ENCODE data around the gene TEX19.
"Not testable (repeated sequence)": the region's sequence is repeated elsewhere in the genome, so short reads cannot be mapped to it uniquely, and the experiment has no call there.

Gene TEX19

DNA sequence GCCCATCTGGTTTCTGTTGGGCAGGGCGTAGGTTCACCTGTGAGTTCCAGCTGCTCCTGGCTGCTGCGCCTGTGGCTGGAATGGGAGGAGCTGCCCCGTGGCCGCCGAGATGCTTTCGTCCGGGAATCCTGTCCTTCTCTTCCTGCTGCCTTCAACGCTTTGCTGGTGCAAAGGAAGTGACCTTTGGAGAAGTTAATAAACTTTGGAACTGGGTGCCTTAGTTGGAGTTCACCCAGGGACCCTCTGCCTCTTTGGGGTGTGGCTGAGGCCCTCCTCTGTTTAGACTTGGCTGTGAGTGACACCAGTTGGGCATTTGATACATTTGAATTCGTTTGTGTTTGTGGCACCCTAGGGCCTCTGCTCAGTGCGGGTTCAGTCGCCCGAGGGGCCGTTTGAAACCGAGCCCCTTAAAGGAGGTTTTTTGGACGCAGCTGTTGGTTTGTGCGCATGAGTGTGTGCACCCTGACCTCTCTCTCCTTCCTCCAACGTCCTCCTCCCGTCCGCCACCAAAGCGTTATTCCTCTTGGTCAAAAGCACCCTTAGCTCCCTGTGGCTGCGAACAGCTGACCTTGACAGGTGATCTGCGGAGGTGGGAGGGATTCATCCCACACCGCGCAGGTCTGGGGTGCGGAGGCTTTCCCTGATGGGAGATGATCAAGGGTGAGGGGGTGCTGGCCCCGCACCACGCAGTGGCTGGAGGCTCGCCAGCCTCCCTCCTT is 16.5 kb upstream of the TEX19 start:
- TF ChIP-seq, protein P1, sequence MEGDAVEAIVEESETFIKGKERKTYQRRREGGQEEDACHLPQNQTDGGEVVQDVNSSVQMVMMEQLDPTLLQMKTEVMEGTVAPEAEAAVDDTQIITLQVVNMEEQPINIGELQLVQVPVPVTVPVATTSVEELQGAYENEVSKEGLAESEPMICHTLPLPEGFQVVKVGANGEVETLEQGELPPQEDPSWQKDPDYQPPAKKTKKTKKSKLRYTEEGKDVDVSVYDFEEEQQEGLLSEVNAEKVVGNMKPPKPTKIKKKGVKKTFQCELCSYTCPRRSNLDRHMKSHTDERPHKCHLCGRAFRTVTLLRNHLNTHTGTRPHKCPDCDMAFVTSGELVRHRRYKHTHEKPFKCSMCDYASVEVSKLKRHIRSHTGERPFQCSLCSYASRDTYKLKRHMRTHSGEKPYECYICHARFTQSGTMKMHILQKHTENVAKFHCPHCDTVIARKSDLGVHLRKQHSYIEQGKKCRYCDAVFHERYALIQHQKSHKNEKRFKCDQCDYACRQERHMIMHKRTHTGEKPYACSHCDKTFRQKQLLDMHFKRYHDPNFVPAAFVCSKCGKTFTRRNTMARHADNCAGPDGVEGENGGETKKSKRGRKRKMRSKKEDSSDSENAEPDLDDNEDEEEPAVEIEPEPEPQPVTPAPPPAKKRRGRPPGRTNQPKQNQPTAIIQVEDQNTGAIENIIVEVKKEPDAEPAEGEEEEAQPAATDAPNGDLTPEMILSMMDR (IDR thresholded peaks at IDR 0.05; ENCODE audit: low read depth, low read length, missing control alignments): no peak
- DNase-seq (ENCODE audit: low read depth): no peak
- no peak overlapping the region for H3K4me3 ChIP-seq (ENCODE audit: low read depth, low read length)

DNA sequence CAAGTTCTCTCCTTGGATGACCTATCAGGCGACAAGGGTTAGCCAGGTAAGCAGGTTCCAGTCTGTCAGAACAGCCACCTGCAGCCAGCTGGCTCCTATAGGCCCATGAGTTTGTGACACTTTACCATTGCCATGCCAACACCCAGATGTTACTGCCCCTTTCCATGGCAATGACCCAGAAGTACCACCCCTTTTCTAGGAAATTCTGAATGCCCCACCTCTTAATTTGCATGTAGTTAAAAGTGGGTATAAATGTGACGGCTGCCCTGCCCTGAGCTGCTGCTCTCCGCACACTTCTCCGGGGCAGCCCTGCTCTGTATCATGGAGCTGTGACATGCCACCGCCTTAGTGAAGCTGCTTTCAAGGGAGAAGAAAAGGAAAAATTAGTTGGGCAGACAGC is 15.5 kb upstream of the TEX19 start:
- H3K4me3 ChIP-seq (ENCODE audit: low read depth, low read length): no peak overlapping the region
- DNase-seq (ENCODE audit: low read depth): no peak

DNA sequence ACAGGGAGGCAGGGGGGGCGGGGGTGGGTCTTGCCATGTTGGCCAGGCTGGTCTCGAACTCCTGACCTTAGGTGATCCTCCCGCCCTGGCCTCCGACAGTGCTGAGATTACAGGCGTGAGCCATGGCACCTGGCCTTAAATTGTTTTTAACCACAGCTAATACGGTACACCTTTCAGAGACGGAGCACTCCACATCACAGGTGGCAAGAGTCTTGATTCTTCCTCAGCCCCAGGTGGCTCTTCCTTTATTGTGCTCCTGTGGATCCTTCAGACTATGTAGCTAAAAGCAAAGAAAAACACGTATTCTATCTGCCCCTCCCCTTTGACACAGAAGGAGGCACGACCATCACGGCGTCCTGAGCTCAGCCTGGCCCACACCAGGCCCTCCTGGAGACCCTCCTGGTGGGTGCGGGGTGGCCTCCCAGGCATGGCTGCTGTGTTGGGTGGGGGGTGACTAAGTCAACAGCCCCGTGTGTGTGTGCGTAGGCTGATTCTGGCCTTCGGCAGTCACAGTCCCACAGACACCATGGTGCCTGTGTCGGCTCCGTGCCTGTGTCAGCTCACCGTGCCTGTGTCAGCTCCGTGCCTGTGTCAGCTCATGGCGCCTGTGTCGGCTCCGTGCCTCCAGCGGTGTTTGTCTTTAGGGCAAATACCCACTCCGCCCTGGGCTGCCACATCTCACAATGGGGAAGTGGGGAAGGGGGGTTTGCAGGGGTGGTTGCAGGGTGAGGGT is 14.7 kb upstream of the TEX19 start:
- no peak overlapping the region for H3K4me3 ChIP-seq (ENCODE audit: low read depth, low read length)
- TF ChIP-seq, protein P1 (IDR thresholded peaks at IDR 0.05; ENCODE audit: low read depth, low read length, missing control alignments): no peak
- no peak for DNase-seq (ENCODE audit: low read depth)

More for the DNA sequence above, 15.5 kb upstream of the TEX19 start:
- TF ChIP-seq, protein P1 (IDR thresholded peaks at IDR 0.05; ENCODE audit: low read depth, low read length, missing control alignments): no peak

DNA sequence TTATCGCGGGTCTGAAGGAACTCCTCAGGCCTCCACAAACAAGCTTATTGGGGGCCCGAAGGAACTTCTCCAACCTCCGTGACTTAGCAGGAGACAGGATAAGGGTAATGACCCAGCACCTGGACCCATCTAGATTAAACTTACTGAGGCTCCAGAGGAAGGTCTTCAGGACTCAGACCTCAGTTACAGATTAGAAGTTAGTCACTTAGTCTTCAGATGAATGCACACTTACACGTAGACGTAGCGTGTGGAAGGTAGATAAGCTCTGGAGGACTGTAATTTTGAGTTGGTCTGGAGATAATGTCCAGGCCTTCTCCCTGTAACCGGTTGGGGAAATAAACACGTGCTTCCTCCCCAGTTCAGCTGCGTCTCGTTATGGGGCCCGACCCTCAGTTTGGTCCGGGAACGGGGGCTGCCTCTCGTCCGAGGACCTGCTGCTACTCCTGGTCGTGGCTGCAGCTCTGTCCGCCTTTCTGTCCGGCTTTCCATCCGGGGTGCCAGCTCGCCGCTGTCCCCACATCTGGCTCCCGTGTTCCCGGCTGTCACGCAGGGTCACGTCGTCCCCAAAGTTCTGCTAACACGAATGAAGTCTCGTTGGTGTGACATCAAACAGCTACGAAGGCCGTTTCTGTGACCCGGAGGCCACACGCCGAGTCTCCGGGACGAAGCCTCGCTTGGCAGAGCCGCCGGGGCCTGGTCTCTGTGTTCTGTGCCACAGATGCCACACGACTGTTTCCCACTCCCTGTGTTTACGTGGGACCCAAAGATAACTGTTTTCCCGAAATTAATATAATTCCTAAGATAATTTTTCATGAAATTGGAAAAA is 13.7 kb upstream of the TEX19 start:
- H3K4me3 ChIP-seq (ENCODE audit: low read depth, low read length): no peak overlapping the region
- no peak for DNase-seq (ENCODE audit: low read depth)
- TF ChIP-seq, protein P1 (IDR thresholded peaks at IDR 0.05; ENCODE audit: low read depth, low read length, missing control alignments): no peak

DNA sequence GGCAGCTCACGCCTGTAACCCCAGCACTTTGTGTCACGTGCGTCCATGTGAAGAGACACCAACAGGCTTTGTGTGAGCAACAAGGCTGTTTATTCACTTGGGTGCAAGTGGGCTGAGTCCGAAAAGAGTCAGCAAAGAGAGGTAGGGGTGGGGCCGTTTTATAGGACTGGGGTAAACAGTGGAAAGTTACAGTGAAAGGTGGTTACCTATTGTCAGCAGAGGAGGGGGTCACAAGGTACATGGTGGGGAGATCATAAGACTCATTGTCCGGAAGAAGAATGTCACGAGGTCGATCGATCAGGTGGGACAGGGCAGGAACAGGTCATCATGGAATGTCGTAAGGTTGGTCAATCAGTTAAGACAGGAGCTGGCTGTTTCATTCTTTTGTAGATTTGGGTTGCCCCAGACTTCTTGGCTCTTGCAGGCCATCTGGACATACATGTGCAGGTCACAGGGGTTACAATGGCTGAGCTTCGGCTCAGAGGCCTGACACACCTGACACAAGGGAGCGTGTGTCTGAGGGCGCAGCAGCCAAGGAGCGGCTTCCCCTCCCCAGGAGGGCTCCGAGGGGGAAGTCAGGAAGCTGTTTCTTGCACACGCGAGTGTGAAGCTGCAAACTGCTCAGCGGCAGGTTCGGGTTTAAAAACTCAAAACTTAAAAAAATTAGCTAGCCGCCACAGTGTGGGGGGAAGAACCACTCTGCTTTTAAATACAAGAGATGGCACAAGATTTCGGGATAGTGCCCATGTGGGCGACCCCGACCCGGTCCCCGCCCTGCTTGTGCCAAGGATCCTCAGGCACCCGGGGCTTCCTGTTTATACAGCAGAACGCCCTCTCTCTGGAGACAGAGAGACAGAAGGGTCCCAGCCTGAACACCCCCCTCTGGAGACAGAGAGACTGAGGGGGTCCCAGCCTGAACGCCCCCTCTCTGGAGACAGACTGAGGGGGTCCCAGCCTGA is 12.4 kb upstream of the TEX19 start:
- no peak for DNase-seq (ENCODE audit: low read depth)
- TF ChIP-seq, protein P1 (IDR thresholded peaks at IDR 0.05; ENCODE audit: low read depth, low read length, missing control alignments): no peak
- H3K4me3 ChIP-seq (ENCODE audit: low read depth, low read length): no peak overlapping the region

DNA sequence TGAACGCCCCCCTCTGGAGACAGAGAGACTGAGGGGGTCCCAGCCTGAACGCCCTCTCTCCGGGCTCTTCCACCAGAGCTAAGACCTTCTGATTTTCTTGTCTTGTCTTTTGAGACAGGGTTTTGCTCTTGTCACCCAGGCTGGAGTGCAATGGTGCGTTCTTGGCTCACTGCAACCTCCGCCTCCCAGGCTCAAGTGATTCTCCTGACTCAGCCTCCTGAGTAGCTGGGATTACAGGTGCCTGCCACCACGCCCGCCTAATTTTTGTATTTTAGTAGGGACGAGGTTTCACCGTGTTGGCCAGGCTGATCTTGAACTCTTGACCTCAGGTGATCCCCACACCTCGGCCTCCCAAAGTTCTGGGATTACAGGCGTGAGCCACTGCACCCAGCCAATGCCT is 11.1 kb upstream of the TEX19 start:
- not testable (repeated sequence) for H3K4me3 ChIP-seq (ENCODE audit: low read depth, low read length); DNase-seq (ENCODE audit: low read depth)

All from GM12864 (cell line).